ENCODE results near the gene LACC1. TPM values are rescaled to one million over a fixed set of nuclear protein-coding genes. Genes with fewer than 3 reads are reported as not detected.
A peak's percentile ranks its signal among the peaks of the same experiment; 100 is the strongest.

Gene LACC1
- total and polyA plus RNA-seq, 2 donors from 2014 or later, result 3.1 to 12.2 TPM

DNA sequence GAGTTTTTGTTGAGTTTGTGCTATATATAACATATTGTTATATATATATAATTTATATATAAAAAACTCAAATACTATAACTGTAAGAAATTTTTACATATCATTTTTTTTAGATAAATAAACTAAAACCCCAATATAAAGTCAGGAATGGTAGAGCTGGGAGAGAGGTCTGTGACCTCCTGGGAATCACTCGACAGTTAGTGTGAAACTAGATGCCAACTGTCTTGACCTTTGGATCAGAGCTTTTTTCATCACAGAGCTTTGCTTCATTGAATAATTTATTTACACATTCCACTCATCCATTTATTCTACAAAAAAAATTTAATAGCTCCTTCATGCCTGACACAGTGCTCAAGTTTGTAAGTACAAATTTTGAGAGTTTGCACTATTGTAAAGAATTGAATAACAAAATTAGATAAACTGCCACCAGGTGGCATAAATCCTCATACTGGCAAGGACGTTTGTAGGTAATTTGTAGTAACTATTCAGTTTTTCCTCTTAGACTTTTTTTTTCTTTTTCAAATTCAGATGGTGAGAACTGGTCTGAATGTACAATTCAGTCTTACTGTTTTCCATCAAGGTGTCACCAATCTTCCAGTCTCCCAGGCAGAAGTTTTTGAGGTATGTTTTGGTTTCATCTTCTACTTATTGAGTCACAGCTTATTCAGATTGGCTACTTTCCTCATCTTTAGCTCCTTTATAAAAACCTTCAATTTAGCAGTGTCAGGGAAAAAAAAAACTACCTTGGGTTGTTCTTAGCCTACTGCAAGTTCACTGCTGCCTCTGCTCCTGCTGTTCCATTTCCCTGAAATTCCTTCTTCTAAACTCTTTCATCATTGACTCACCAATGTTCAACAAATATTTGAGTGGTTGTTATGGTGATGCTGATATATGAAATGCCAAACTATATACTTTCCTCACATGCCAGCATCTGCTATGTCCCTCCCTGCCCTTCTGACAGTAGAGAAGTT lies 28.7 kb downstream of the LACC1 start:
- H3K9me3 ChIP-seq (ENCODE audit: control insufficient read depth in 2 of 3, insufficient read depth in 1 of 3, low read length in 3 of 3), result no peaks in the 10 kb centered on the region
- H3K4me1 ChIP-seq (ENCODE audit: control insufficient read depth in 2 of 3, insufficient read depth in 2 of 3, low read depth in 1 of 3, low read length in 3 of 3), result no peaks in the 10 kb centered on the region
- H3K27me3 ChIP-seq (ENCODE audit: control insufficient read depth, insufficient read depth, low read length), result no peaks in the 10 kb centered on the region
- intact Hi-C loops (cut with DNase I), result loop anchor here (10.0 kb wide), 1 partner anchor 556 kb away; no protein-coding TSS in a partner anchor
- TF ChIP-seq, protein P1, sequence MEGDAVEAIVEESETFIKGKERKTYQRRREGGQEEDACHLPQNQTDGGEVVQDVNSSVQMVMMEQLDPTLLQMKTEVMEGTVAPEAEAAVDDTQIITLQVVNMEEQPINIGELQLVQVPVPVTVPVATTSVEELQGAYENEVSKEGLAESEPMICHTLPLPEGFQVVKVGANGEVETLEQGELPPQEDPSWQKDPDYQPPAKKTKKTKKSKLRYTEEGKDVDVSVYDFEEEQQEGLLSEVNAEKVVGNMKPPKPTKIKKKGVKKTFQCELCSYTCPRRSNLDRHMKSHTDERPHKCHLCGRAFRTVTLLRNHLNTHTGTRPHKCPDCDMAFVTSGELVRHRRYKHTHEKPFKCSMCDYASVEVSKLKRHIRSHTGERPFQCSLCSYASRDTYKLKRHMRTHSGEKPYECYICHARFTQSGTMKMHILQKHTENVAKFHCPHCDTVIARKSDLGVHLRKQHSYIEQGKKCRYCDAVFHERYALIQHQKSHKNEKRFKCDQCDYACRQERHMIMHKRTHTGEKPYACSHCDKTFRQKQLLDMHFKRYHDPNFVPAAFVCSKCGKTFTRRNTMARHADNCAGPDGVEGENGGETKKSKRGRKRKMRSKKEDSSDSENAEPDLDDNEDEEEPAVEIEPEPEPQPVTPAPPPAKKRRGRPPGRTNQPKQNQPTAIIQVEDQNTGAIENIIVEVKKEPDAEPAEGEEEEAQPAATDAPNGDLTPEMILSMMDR (IDR thresholded peaks at IDR 0.05; ENCODE audit: borderline replicate concordance, extremely low read depth, insufficient read depth), result peak; percentile 37
- no peak overlapping the region for H3K4me3 ChIP-seq (ENCODE audit: low read length in 3 of 3)
- H3K27ac ChIP-seq (ENCODE audit: low read depth in 2 of 2, low read length in 2 of 2), result no peak overlapping the region
- FAIRE-seq (peak; percentile 96), DNase-seq (peak in 3 of 5 donors; percentile 17 to 83 (median 80))
- no peaks in the 10 kb centered on the region for H3K36me3 ChIP-seq (ENCODE audit: control insufficient read depth in 2 of 3, insufficient read depth in 3 of 3, low read length in 3 of 3)
- no peak overlapping the region for H3K9ac ChIP-seq (ENCODE audit: low read length in 3 of 3)

- no peak for FAIRE-seq
- TF ChIP-seq, protein P1 (IDR thresholded peaks at IDR 0.05; ENCODE audit: borderline replicate concordance, extremely low read depth, insufficient read depth), result no peak
- intact Hi-C loops (cut with DNase I), result no loop called here
These were observed 31.2 kb downstream of the LACC1 start for GRCh38 chr13:43910856-43911255.

GRCh38 chr13:43911278-43911677 lies 31.6 kb downstream of the LACC1 start:
- no peak for FAIRE-seq
- Histone ChIP-seq H3K36me3 (ENCODE audit: control insufficient read depth in 2 of 3, insufficient read depth in 3 of 3, low read length in 3 of 3) (no peaks in the 10 kb centered on the region), H3K9me3 (ENCODE audit: control insufficient read depth in 2 of 3, insufficient read depth in 1 of 3, low read length in 3 of 3) (no peaks in the 10 kb centered on the region), H3K27ac (ENCODE audit: low read depth in 2 of 2, low read length in 2 of 2) (no peak overlapping the region), H3K27me3 (ENCODE audit: control insufficient read depth, insufficient read depth, low read length) (no peaks in the 10 kb centered on the region), H3K9ac (ENCODE audit: low read length in 3 of 3) (no peak overlapping the region), H3K4me3 (ENCODE audit: low read length in 3 of 3) (no peak overlapping the region), H3K4me1 (ENCODE audit: control insufficient read depth in 2 of 3, insufficient read depth in 2 of 3, low read depth in 1 of 3, low read length in 3 of 3) (no peaks in the 10 kb centered on the region)
- TF ChIP-seq, protein P1 (IDR thresholded peaks at IDR 0.05; ENCODE audit: borderline replicate concordance, extremely low read depth, insufficient read depth), result no peak
- DNase-seq, result no peak
- intact Hi-C loops (cut with DNase I), result no loop called here

More at GRCh38 chr13:43910856-43911255, 31.2 kb downstream of the LACC1 start:
- Histone ChIP-seq H3K27ac (ENCODE audit: low read depth in 2 of 2, low read length in 2 of 2) (no peak overlapping the region), H3K4me1 (ENCODE audit: control insufficient read depth in 2 of 3, insufficient read depth in 2 of 3, low read depth in 1 of 3, low read length in 3 of 3) (no peaks in the 10 kb centered on the region), H3K9ac (ENCODE audit: low read length in 3 of 3) (no peak overlapping the region), H3K9me3 (ENCODE audit: control insufficient read depth in 2 of 3, insufficient read depth in 1 of 3, low read length in 3 of 3) (no peaks in the 10 kb centered on the region), H3K27me3 (ENCODE audit: control insufficient read depth, insufficient read depth, low read length) (no peaks in the 10 kb centered on the region), H3K4me3 (ENCODE audit: low read length in 3 of 3) (no peak overlapping the region), H3K36me3 (ENCODE audit: control insufficient read depth in 2 of 3, insufficient read depth in 3 of 3, low read length in 3 of 3) (no peaks in the 10 kb centered on the region)
- DNase-seq, result no peak
